ENCODE data around the gene SLCO1A2. TPM values are rescaled to one million over a fixed set of nuclear protein-coding genes. Genes with fewer than 3 reads are reported as not detected.
"Not testable (repeated sequence)": the region's sequence is repeated elsewhere in the genome, so short reads cannot be mapped to it uniquely, and the experiment has no call there.

Gene SLCO1A2, protein sequence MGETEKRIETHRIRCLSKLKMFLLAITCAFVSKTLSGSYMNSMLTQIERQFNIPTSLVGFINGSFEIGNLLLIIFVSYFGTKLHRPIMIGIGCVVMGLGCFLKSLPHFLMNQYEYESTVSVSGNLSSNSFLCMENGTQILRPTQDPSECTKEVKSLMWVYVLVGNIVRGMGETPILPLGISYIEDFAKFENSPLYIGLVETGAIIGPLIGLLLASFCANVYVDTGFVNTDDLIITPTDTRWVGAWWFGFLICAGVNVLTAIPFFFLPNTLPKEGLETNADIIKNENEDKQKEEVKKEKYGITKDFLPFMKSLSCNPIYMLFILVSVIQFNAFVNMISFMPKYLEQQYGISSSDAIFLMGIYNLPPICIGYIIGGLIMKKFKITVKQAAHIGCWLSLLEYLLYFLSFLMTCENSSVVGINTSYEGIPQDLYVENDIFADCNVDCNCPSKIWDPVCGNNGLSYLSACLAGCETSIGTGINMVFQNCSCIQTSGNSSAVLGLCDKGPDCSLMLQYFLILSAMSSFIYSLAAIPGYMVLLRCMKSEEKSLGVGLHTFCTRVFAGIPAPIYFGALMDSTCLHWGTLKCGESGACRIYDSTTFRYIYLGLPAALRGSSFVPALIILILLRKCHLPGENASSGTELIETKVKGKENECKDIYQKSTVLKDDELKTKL
- not detected in 2 replicates for total RNA-seq

DNA sequence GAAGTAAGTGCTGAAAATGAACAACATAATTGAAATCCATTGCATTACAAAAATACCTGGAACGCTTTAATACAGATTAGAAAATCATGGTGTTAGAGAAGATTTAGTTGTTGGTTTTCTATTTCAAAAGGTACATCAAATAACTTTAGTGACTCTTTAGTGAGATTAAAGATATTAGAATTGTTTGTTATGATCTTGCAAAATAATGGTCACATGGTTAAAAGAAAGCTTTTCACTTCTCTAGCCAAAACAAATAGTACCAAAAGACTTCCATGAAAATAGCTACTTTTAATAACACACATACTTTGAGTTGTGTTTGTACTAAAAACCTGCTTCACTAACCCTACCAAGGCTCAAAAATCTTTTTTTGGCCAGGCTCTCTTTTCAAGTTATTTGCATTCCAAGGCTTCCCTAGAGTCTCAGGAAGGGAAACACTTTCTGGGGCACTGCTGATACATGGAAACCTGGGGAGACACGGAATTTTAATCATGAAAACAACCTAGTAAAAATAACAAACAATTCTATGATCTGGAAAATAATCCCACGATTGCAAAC lies at the start of gene SLCO1A2:
TSS of gene SLCO1A2 (minus strand) at position 147 of the 555 bp plus-strand sequence. CDS start 270 bp downstream, outside the sequence.
- no peak within 1 kb of the TSS for H3K4me3 Mint-ChIP-seq
- DNase-seq (no peak), ATAC-seq (ENCODE audit: low read depth) (no peak)
- TF ChIP-seq, protein P1, sequence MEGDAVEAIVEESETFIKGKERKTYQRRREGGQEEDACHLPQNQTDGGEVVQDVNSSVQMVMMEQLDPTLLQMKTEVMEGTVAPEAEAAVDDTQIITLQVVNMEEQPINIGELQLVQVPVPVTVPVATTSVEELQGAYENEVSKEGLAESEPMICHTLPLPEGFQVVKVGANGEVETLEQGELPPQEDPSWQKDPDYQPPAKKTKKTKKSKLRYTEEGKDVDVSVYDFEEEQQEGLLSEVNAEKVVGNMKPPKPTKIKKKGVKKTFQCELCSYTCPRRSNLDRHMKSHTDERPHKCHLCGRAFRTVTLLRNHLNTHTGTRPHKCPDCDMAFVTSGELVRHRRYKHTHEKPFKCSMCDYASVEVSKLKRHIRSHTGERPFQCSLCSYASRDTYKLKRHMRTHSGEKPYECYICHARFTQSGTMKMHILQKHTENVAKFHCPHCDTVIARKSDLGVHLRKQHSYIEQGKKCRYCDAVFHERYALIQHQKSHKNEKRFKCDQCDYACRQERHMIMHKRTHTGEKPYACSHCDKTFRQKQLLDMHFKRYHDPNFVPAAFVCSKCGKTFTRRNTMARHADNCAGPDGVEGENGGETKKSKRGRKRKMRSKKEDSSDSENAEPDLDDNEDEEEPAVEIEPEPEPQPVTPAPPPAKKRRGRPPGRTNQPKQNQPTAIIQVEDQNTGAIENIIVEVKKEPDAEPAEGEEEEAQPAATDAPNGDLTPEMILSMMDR (IDR thresholded peaks at IDR 0.05), result no peak
- no peaks in the 10 kb centered on the region for H3K4me1 Mint-ChIP-seq
- CTCF ChIA-PET, result no interaction called here
- no peak within 1 kb of the TSS for H3K27ac Mint-ChIP-seq
- POLR2A ChIA-PET, result no interaction called here
- H3K27me3 Mint-ChIP-seq, result no peaks in the 10 kb centered on the region
- no peaks in the 10 kb centered on the region for H3K36me3 Mint-ChIP-seq (ENCODE audit: low read depth)
- intact Hi-C loops (cut with micrococcal nuclease), result no loop called here
- H3K9me3 Mint-ChIP-seq, result peaks cover 6% of the 10 kb centered on the region

DNA sequence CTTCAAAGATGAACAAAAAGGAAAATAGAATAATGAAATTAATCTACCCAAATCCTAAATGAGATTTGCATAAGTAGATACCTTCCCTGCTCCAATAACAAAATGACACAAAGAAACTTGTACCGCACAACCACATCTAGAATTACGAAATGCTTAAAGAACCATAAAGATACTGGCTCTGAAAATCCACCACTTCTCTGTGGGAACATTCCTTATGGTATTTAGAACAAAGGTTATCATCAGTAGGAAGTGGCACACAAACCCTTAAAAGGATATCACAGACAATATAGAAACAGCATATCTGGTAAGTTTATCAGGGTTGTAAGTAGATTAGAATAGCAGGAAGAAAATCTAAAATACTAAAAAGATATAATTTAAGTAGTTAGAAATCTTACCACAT lies 49.5 kb upstream of the SLCO1A2 start:
- no peaks in the 10 kb centered on the region for H3K9me3 Mint-ChIP-seq
- intact Hi-C loops (cut with micrococcal nuclease), result no loop called here
- TF ChIP-seq, protein P1 (IDR thresholded peaks at IDR 0.05), result no peak
- no peaks in the 10 kb centered on the region for H3K36me3 Mint-ChIP-seq (ENCODE audit: low read depth)
- ChIA-PET POLR2A (no interaction called here), CTCF (no interaction called here)
- no peak overlapping the region for H3K4me3 Mint-ChIP-seq
- DNase-seq, result no peak
- no peaks in the 10 kb centered on the region for H3K4me1 Mint-ChIP-seq
- H3K27ac Mint-ChIP-seq, result no peak overlapping the region
- ATAC-seq (ENCODE audit: low read depth), result no peak
- H3K27me3 Mint-ChIP-seq, result peaks cover 3% of the 10 kb centered on the region

DNA sequence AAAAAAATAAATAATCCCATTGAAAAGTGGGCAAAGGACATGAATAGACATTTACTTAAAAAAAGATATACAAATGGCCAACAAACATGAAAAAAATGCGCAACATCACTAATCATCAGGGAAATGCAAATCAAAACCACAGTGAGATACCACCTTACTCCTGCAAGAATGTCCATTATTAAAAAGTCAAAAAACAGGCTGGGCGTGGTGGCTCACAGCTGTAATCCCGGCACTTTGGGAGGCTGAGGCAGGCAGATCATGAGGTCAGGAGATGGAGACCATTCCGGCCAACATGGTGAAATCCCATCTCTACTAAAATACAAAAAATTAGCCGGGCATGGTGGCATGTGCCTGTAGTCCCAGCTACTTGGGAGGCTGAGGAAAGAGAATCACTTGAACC lies 46.6 kb upstream of the SLCO1A2 start:
- H3K9me3 Mint-ChIP-seq; DNase-seq; H3K4me3 Mint-ChIP-seq; H3K27me3 Mint-ChIP-seq; H3K4me1 Mint-ChIP-seq; H3K27ac Mint-ChIP-seq; POLR2A ChIA-PET; ATAC-seq (ENCODE audit: low read depth); intact Hi-C loops (cut with micrococcal nuclease); CTCF ChIA-PET; H3K36me3 Mint-ChIP-seq (ENCODE audit: low read depth): not testable (repeated sequence)

DNA sequence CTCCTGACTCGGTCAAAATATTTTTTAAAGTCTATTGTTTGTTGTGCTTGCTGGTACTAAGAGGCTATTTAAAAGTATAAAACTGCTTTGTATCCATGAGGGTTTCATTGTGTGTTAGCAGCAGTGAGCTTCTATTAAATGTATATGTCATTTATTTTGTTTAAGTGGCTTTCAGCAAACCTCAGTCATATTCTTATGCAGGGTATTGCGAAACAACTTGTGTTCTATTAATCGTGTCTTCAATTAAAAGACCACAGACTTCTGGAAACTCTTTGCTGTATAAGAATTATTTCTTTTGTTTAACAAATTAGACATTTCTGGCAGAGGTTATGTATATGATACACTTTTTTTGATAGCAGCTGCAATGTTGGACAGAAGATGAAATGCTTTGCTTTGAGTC lies 44.5 kb upstream of the SLCO1A2 start:
- POLR2A ChIA-PET, result no interaction called here
- Mint-ChIP-seq H3K9me3 (no peaks in the 10 kb centered on the region), H3K27ac (no peak overlapping the region), H3K36me3 (ENCODE audit: low read depth) (no peaks in the 10 kb centered on the region), H3K27me3 (peaks cover 6% of the 10 kb centered on the region), H3K4me1 (no peaks in the 10 kb centered on the region), H3K4me3 (no peak overlapping the region)
- intact Hi-C loops (cut with micrococcal nuclease), result no loop called here
- TF ChIP-seq, protein P1 (IDR thresholded peaks at IDR 0.05), result no peak
- ATAC-seq (ENCODE audit: low read depth) (no peak), DNase-seq (no peak)
- CTCF ChIA-PET, result no interaction called here

DNA sequence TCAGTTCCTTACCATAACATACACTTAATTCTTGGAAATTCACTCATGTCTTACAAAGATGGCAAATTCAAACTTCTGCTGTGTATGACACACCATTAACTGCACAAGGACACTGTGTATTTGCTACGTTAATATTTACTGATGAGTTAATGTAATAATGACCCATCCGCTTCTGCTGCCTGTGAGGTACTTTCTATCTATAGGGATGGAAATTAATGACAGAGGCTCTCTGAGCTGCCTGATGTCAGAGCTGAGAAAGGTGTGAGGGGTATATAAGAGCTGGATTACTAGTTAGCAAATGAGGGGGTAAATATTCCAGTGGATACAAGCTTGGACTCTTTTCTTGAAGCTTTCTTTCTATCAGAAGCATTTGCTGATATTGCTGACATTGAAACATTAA lies 37.9 kb upstream of the SLCO1A2 start, which contains the start of gene IAPP:
TSS of gene IAPP (plus strand) at position 301 of the 400 bp plus-strand sequence. CDS start 450 bp downstream, outside the sequence.
- Mint-ChIP-seq H3K4me1 (peaks cover 3% of the 10 kb centered on the region), H3K27ac (no peak within 1 kb of the TSS), H3K4me3 (no peak within 1 kb of the TSS), H3K36me3 (ENCODE audit: low read depth) (no peaks in the 10 kb centered on the region), H3K9me3 (no peaks in the 10 kb centered on the region), H3K27me3 (no peaks in the 10 kb centered on the region)
- intact Hi-C loops (cut with micrococcal nuclease), result no loop called here
- POLR2A ChIA-PET, result no interaction called here
- CTCF ChIA-PET, result no interaction called here
- TF ChIP-seq, protein P1 (IDR thresholded peaks at IDR 0.05), result no peak
- no peak for DNase-seq
- ATAC-seq (ENCODE audit: low read depth), result no peak

Measured in activated B cell treated with CpG ODN at 0.5 μM for 24 hours (primary cell).